SK-N-SH (cell line): ENCODE data around the gene KLHL5.
A peak's percentile ranks its signal among the peaks of the same experiment; 100 is the strongest.

Experiments
- CTCF ChIP-seq: fragments of 200-600 bp; sonication (generic); IDR thresholded peaks from 2 replicates; pipeline ENCODE4 v1.6.1; 2017; ENCODE audit warnings: antibody characterized with exemption, mild to moderate bottlenecking, moderate library complexity
- EZH2phosphoT487 ChIP-seq: fragments of 200-600 bp; sonication (generic); IDR thresholded peaks from 2 replicates; pipeline ENCODE4 v1.6.1; 2017; ENCODE audit warnings: low read depth, mixed run types, mild to moderate bottlenecking, antibody characterized with exemption, moderate library complexity, borderline replicate concordance
- FOXJ3 ChIP-seq: sonication (generic); formaldehyde crosslinking; IDR thresholded peaks from 2 replicates; pipeline ENCODE4 v1.5.1; 2020; ENCODE audit warnings: mild to moderate bottlenecking, missing genetic modification reagents
- GATA2 ChIP-seq: sonication (generic); formaldehyde crosslinking; IDR thresholded peaks from 2 replicates; pipeline ENCODE4 v1.5.0; 2020; ENCODE audit warnings: mild to moderate bottlenecking, missing genetic modification reagents
- JUND ChIP-seq: IDR thresholded peaks from 2 replicates; pipeline ENCODE4 v1.4.0; 2012
- PBX3 ChIP-seq: IDR thresholded peaks from 2 replicates; pipeline ENCODE4; 2012
- POLR2AphosphoS5 ChIP-seq: IDR thresholded peaks from 2 replicates; pipeline ENCODE4 v1.6.1; 2012; ENCODE audit warnings: low read depth, low read length
- RFX5 ChIP-seq: IDR thresholded peaks from 2 replicates; pipeline ENCODE4 v1.6.1; 2012; ENCODE audit warnings: mild to moderate bottlenecking, improper control_type of control experiment, low read length
- TAF1 ChIP-seq: IDR thresholded peaks from 2 replicates; pipeline ENCODE4 v1.6.1; 2012; ENCODE audit warnings: low read depth, mild to moderate bottlenecking, low read length, moderate library complexity, borderline replicate concordance
- YY1 ChIP-seq: IDR thresholded peaks from 2 replicates; pipeline ENCODE4 v1.4.0; 2012; ENCODE audit warnings: low read depth, mild to moderate bottlenecking
- TF ChIP-seq, protein P1 (sequence below): IDR thresholded peaks from 2 replicates; pipeline ENCODE4 v1.4.0; 2012; ENCODE audit warnings: low read depth
- TF ChIP-seq, protein P2 (sequence below): IDR thresholded peaks from 2 replicates; pipeline ENCODE4 v1.6.1; 2012; ENCODE audit warnings: mild to moderate bottlenecking, low read depth, low read length, moderate library complexity

DNA sequence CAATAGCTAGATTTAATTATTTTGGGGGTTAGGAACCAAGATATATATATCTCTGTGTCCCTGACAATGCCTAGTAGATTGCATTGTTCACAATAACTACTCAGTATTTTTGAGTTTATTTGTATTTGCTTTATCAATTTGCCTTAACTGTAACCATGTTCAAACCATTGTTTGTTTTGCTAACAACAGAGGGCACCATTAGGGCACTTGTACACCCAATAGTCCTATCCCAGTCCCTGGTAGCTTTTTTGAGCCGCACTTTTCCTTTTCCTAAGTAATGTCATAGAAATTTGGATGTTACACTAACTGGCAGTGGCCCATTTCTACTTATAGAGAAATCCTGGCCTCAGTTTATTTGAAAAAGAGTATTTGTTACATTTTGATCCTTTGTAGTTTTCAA, 575 bp upstream of the KLHL5 start:
- TF ChIP-seq, protein P1, sequence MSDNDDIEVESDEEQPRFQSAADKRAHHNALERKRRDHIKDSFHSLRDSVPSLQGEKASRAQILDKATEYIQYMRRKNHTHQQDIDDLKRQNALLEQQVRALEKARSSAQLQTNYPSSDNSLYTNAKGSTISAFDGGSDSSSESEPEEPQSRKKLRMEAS = no peak
- TF ChIP-seq RFX5 = no peak
- peak; percentile 30; the same call in 1 of the 2 replicates for TF ChIP-seq CTCF
- no peak for TF ChIP-seq GATA2 (CRISPR knock-in tag)
- TF ChIP-seq FOXJ3 (CRISPR knock-in tag) = no peak
- no peak for TF ChIP-seq YY1
- TF ChIP-seq PBX3 = no peak
- TF ChIP-seq, protein P2, sequence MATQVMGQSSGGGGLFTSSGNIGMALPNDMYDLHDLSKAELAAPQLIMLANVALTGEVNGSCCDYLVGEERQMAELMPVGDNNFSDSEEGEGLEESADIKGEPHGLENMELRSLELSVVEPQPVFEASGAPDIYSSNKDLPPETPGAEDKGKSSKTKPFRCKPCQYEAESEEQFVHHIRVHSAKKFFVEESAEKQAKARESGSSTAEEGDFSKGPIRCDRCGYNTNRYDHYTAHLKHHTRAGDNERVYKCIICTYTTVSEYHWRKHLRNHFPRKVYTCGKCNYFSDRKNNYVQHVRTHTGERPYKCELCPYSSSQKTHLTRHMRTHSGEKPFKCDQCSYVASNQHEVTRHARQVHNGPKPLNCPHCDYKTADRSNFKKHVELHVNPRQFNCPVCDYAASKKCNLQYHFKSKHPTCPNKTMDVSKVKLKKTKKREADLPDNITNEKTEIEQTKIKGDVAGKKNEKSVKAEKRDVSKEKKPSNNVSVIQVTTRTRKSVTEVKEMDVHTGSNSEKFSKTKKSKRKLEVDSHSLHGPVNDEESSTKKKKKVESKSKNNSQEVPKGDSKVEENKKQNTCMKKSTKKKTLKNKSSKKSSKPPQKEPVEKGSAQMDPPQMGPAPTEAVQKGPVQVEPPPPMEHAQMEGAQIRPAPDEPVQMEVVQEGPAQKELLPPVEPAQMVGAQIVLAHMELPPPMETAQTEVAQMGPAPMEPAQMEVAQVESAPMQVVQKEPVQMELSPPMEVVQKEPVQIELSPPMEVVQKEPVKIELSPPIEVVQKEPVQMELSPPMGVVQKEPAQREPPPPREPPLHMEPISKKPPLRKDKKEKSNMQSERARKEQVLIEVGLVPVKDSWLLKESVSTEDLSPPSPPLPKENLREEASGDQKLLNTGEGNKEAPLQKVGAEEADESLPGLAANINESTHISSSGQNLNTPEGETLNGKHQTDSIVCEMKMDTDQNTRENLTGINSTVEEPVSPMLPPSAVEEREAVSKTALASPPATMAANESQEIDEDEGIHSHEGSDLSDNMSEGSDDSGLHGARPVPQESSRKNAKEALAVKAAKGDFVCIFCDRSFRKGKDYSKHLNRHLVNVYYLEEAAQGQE = no peak
- TF ChIP-seq POLR2AphosphoS5 = no peak
- TF ChIP-seq JUND = no peak
- no peak for TF ChIP-seq TAF1
- TF ChIP-seq EZH2phosphoT487 = no peak
